OCI-LY3 (cell line): ENCODE measurements around the gene BIK.

Source experiments
- H2AFZ ChIP-seq: fragments of 200-600, 300-600 bp; shearing (Covaris generic); 2 replicates; pipeline ENCODE4 v1.6.0; 2014; ENCODE audit warnings: antibody characterized with exemption, low read depth, low read length
- H3K27ac ChIP-seq: fragments of 200-600, 300-600 bp; sonication (generic); 2 replicates; pipeline ENCODE4 v1.5.1; 2014; ENCODE audit warnings: mild to moderate bottlenecking, low read length, moderate library complexity, mixed read lengths
- H3K27me3 ChIP-seq: fragments of 200-600, 300-600 bp; sonication (generic); 2 replicates; pipeline ENCODE4 v1.6.1; 2014; ENCODE audit warnings: low read depth, low read length, mixed read lengths
- H3K36me3 ChIP-seq: fragments of 200-600, 300-600 bp; sonication (generic); replicated peaks from 2 replicates; pipeline ENCODE3; 2014; ENCODE audit warnings: low read depth, low read length, mixed read lengths
- H3K4me1 ChIP-seq: fragments of 300-600, 200-600 bp; sonication (generic); 2 replicates; pipeline ENCODE4 v1.6.1; 2014; ENCODE audit warnings: low read length, mixed read lengths
- H3K4me2 ChIP-seq: fragments of 200-600, 300-600 bp; sonication (generic); 2 replicates; pipeline ENCODE4 v1.6.1; 2014; ENCODE audit warnings: low read length, mixed read lengths
- H3K4me3 ChIP-seq: fragments of 300-600, 200-600 bp; sonication (generic); 2 replicates; pipeline ENCODE4 v1.5.1; 2014; ENCODE audit warnings: antibody characterized with exemption, mild to moderate bottlenecking, low read length, moderate library complexity
- H3K79me2 ChIP-seq: fragments of 300-600, 200-600 bp; shearing (Covaris generic); 2 replicates; pipeline ENCODE4 v1.6.1; 2014; ENCODE audit warnings: mild to moderate bottlenecking, low read length, mixed read lengths
- H3K9ac ChIP-seq: fragments of 300-600, 200-600 bp; shearing (Covaris generic); 2 replicates; pipeline ENCODE4 v1.6.0; 2014; ENCODE audit warnings: mild to moderate bottlenecking, low read length, moderate library complexity
- H3K9me3 ChIP-seq: fragments of 200-600, 300-600 bp; shearing (Covaris generic); 2 replicates; pipeline ENCODE4 v1.6.1; 2014; ENCODE audit warnings: low read length, mixed read lengths; ENCODE audit not compliant: insufficient read depth
- H4K20me1 ChIP-seq: fragments of 200-600, 300-600 bp; sonication (generic); 2 replicates; pipeline ENCODE4 v1.6.1; 2016; ENCODE audit warnings: low read length, mixed read lengths; ENCODE audit not compliant: insufficient read depth
- CTCF ChIP-seq: fragments of 200-600, 300-600 bp; sonication (generic); IDR thresholded peaks from 2 replicates; pipeline ENCODE4 v1.5.1; 2014; ENCODE audit warnings: antibody characterized with exemption, low read length, low read depth
- EZH2phosphoT487 ChIP-seq: fragments of 200-600 bp; shearing (Covaris generic); IDR thresholded peaks from 2 replicates; pipeline ENCODE4 v1.6.1; 2018; ENCODE audit warnings: antibody characterized with exemption, mixed run types, low read depth

Gene BIK

GRCh38 chr22:43096420-43096819 lies 14.1 kb upstream of the BIK start:
- H4K20me1 ChIP-seq: no peaks in the 10 kb centered on the region
- H3K9me3 ChIP-seq: peaks cover 7% of the 10 kb centered on the region
- H3K4me2 ChIP-seq: no peak overlapping the region
- no peak overlapping the region for H3K9ac ChIP-seq
- no peaks in the 10 kb centered on the region for H3K79me2 ChIP-seq
- TF ChIP-seq EZH2phosphoT487 (no peak), CTCF (no peak)
- no peaks in the 10 kb centered on the region for H3K27me3 ChIP-seq
- no peak overlapping the region for H2AFZ ChIP-seq
- H3K4me1 ChIP-seq: peaks cover 3% of the 10 kb centered on the region; the same call in 1 of the 2 replicates
- no peaks in the 10 kb centered on the region for H3K36me3 ChIP-seq
- no peak overlapping the region for H3K27ac ChIP-seq
- no peak overlapping the region for H3K4me3 ChIP-seq

GRCh38 chr22:43098356-43098755 lies 12.2 kb upstream of the BIK start:
- H4K20me1 ChIP-seq: no peaks in the 10 kb centered on the region
- TF ChIP-seq CTCF (no peak), EZH2phosphoT487 (no peak)
- H3K9ac ChIP-seq: no peak overlapping the region
- H3K9me3 ChIP-seq: peaks cover 7% of the 10 kb centered on the region
- H3K36me3 ChIP-seq: no peaks in the 10 kb centered on the region
- no peak overlapping the region for H3K4me3 ChIP-seq
- H3K79me2 ChIP-seq: no peaks in the 10 kb centered on the region
- no peak overlapping the region for H2AFZ ChIP-seq
- no peaks in the 10 kb centered on the region for H3K27me3 ChIP-seq
- peaks cover 3% of the 10 kb centered on the region; the same call in 1 of the 2 replicates for H3K4me1 ChIP-seq
- H3K4me2 ChIP-seq: no peak overlapping the region
- H3K27ac ChIP-seq: no peak overlapping the region

DNA sequence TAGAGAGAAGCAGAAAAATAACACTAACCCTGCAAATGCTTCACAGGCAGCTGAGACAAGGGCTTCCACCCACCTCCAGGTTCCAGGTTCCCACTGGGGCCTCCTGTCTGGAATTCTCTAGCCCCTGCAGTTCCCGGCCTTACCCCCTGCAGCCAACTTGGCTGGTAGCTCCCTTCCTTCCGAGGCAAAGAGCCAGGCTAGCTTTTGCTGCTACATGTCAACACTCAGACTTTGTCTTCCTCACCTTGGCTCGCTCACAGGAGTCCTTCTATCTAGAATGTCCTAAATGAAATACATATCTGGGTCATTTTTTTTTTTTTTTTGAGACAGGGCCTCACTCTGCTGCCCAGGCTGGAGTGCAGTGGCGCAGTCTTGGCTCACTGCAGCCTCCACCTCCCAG lies 11.5 kb upstream of the BIK start:
- Histone ChIP-seq H2AFZ (no peak overlapping the region), H3K4me2 (no peak overlapping the region), H3K36me3 (no peaks in the 10 kb centered on the region), H3K4me1 (peaks cover 3% of the 10 kb centered on the region; the same call in 1 of the 2 replicates), H3K79me2 (no peaks in the 10 kb centered on the region), H3K27me3 (no peaks in the 10 kb centered on the region), H3K9ac (no peak overlapping the region), H3K9me3 (peaks cover 7% of the 10 kb centered on the region), H3K4me3 (no peak overlapping the region), H4K20me1 (no peaks in the 10 kb centered on the region), H3K27ac (no peak overlapping the region)
- no peak for TF ChIP-seq EZH2phosphoT487
- TF ChIP-seq CTCF: no peak

GRCh38 chr22:43100225-43100624 lies 10.3 kb upstream of the BIK start:
- Histone ChIP-seq H3K9me3 (peaks cover 7% of the 10 kb centered on the region), H3K4me2 (no peak overlapping the region), H2AFZ (no peak overlapping the region), H3K4me1 (peaks cover 3% of the 10 kb centered on the region; the same call in 1 of the 2 replicates), H3K9ac (no peak overlapping the region), H3K4me3 (no peak overlapping the region), H3K79me2 (no peaks in the 10 kb centered on the region), H4K20me1 (no peaks in the 10 kb centered on the region), H3K36me3 (no peaks in the 10 kb centered on the region), H3K27ac (no peak overlapping the region), H3K27me3 (no peaks in the 10 kb centered on the region)
- TF ChIP-seq CTCF (no peak), EZH2phosphoT487 (no peak)
